22Rv1 (cell line): Measurements from ENCODE around the gene FBXL12.

Experiments
- H3K27ac ChIP-seq: fragments of 450-650 bp; 2 replicates; pipeline ENCODE4 v1.5.1; 2017
- ZFX ChIP-seq: fragments of 450-650 bp; IDR thresholded peaks from 2 replicates; pipeline ENCODE4 v1.6.1; 2017; ENCODE audit warnings: antibody characterized with exemption, borderline replicate concordance
- TF ChIP-seq, protein P1 (sequence below): fragments of 450-650 bp; IDR thresholded peaks from 2 replicates; pipeline ENCODE4 v1.5.1; 2017; ENCODE audit warnings: mild to moderate bottlenecking

FBXL12 gene

DNA sequence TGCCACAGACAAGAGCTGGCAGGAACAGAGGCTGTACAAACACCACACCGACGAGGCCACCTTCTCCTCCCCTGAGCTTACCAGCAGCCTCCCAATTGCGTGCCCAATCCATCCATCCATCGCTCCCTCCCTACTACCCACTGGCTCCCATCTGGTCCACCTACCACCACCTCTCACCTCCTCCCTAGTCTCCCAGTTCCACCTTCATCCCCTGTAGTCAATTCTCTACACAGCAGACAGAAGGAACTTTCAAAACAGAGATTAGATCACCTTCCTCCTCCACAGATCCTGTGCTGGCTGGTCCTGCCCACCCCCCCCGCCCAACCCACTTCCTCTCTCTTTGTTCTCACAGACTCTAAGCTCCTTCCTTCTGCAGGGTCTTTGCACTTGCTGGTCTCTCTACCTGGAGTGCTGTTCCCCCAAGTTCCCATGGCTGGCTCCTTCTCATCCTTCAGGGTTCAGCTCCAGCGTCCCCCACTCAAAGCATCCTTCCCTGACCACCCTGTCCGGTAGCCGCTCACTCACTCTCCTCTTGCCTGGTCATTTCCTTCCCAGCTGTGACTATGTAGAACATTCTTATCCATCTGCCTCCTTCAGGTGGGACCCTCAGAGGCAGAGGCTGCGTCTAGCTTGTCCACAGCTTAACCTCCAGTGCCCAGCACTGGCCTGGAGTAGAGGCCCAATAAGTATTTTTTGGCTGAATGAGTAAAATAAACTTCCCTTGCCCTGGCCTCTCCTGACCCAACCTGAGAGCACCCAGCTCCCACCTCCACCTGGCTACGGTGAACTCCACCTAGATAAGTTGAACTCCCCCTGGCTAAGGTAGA is 39.3 kb upstream of the FBXL12 start:
- TF ChIP-seq, protein P1, sequence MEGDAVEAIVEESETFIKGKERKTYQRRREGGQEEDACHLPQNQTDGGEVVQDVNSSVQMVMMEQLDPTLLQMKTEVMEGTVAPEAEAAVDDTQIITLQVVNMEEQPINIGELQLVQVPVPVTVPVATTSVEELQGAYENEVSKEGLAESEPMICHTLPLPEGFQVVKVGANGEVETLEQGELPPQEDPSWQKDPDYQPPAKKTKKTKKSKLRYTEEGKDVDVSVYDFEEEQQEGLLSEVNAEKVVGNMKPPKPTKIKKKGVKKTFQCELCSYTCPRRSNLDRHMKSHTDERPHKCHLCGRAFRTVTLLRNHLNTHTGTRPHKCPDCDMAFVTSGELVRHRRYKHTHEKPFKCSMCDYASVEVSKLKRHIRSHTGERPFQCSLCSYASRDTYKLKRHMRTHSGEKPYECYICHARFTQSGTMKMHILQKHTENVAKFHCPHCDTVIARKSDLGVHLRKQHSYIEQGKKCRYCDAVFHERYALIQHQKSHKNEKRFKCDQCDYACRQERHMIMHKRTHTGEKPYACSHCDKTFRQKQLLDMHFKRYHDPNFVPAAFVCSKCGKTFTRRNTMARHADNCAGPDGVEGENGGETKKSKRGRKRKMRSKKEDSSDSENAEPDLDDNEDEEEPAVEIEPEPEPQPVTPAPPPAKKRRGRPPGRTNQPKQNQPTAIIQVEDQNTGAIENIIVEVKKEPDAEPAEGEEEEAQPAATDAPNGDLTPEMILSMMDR, result no peak
- TF ChIP-seq ZFX, result no peak
- H3K27ac ChIP-seq, result no peak overlapping the region

DNA sequence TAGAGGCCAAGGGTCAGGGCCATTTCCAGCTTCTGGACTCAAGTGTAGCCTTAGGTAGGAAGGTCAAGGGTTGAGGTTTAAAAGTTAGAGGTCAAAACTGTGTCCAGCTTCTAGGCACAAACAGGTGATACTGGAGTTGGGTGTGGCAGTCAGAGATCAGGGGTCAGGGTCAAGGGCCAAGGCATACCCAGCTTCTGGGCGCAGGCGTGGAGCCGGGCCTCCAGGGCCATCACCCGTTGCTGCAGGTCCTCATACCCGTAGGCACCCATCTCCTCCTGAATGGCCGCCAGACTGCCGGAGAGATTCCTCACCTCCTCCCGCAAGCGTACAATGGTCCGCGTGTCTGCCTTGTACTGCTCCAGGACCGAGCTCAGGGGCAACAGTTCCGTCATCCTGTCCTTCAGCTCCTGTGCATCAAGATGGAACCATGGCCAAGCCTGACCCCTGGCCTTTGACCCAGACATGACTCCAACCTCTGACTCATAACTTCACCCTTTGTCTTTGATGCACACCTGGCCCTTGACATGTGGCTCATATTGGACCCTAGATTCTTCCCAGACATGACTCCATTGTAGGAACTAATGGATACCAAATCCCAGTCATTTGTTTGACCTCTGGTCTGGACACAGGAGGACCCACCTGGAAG is 38.3 kb upstream of the FBXL12 start:
- TF ChIP-seq, protein P1, result no peak
- TF ChIP-seq ZFX, result no peak
- H3K27ac ChIP-seq, result no peak overlapping the region

DNA sequence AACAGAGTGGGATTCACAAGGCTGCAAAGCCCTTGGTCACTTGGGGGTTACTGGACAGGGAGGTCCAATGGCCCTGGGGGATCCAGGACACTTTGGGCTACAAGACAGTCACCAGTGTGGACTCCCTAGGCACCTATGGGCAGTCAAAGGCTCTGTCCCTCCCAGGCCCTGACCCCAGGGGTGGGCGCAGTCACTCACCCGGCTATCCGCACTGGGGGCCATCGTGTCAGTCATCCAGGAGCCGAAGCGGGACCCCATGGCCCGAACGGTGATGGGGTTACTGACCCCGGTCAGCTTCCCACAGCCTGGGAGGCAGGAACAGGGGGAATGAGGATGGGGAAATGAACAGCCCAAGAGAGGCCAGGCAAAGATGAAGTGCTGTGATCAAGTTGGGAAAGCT is 37.7 kb upstream of the FBXL12 start:
- TF ChIP-seq ZFX, result no peak
- TF ChIP-seq, protein P1, result no peak
- no peak overlapping the region for H3K27ac ChIP-seq

DNA sequence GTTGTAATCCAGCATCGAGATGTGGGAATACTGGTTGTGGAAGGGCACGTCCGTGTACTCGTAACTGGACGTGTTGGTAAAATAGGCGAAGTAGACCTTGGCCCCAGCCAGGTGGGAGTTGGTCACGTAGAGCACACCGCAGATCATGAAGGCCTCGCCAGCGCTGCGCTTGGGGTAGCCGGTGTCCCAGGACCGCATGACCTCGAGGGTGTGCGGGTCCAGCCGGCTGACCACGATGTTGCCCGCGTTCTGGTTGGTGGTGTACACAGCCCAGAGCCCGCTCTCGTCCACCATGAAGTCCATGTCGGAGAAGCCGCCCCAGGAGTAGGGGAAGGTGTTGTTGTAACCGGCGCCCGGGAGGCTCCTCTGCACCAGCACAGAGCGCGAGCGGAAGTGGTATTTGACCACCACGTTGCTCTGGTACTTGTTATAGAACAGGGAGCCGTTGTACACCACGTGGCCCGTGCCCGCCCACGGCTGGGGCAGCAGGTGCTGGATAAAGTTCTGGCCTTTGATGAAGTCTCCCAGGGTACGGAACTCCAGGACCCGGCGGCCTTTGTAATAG is 35.5 kb upstream of the FBXL12 start:
- TF ChIP-seq, protein P1, result no peak
- no peak for TF ChIP-seq ZFX

DNA sequence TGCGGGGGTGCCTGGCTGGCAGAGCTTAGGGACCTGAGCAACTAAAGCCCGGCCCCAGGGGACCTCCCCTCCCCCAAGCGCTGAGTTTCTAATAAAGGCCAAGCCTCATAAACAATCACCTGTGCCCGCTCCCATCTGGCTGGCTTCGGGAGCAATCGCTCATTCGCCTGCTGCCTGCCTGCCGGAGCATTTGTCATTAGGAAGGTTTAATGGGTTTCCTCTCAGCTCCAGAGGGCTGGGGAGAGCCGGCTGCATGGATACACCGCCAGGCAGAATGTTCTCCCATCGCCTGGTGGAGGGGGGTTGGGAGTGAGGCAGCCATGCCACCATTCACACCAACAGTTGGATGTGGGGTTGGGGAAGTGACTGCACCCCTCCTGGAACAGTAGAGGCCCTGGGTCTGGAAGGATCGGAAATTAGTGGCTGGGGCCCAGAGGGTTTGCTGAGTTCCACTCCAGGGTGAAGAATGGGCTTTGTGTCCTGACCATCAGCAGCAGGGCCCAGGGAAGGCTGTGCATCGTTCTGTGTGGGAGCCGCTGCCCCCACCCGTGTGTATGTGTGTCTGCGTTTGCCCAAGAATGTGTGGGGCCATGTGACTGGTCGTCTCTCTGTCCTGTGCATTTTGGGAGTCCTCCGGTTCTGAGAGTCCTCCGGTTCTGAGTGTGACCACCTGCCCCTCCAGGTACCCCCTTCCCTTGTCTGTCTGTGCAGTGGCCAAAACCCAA is 31.5 kb upstream of the FBXL12 start:
- TF ChIP-seq, protein P1, result no peak
- TF ChIP-seq ZFX, result no peak
- no peak overlapping the region for H3K27ac ChIP-seq

More for the DNA sequence above, 35.5 kb upstream of the FBXL12 start:
- no peak overlapping the region for H3K27ac ChIP-seq

DNA sequence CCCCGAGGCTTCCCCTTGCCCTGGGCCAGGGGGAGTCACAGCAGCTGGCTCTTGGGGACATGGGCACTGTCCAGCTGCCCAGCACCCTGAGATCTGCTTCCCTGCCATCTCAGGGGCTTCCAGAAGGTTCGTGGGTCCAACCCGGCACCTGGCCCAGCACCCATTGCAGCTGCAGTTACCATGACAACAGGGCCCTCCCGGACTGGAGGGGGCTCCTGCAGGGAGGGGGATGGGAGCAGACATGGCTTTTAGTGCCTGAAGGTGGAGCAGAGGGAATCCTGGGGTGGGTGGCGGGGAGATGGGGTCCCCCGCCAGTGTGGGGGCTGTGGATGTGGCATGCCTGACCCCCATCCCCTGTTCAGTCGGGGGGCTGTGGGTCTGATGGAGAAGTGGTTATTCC is 30.9 kb upstream of the FBXL12 start:
- no peak for TF ChIP-seq ZFX
- TF ChIP-seq, protein P1, result no peak
- no peak overlapping the region for H3K27ac ChIP-seq
